GM19351 (cell line): Measurements from ENCODE around the gene ANKRD24.
"Not testable (repeated sequence)": the region's sequence is repeated elsewhere in the genome, so short reads cannot be mapped to it uniquely, and the experiment has no call there.

Experiments used
- ATAC-seq: cut with Tn5 transposase; IDR thresholded peaks from one replicate; pipeline ENCODE4 v1.9.1; 2021; ENCODE audit warnings: mild to moderate bottlenecking, moderate library complexity; ENCODE audit not compliant: unreplicated experiment

ANKRD24 gene

GRCh38 chr19:4267101-4267900 lies 84.8 kb downstream of the ANKRD24 start:
- no peak for ATAC-seq

GRCh38 chr19:4267901-4268815 lies 85.7 kb downstream of the ANKRD24 start:
- no peak for ATAC-seq

DNA sequence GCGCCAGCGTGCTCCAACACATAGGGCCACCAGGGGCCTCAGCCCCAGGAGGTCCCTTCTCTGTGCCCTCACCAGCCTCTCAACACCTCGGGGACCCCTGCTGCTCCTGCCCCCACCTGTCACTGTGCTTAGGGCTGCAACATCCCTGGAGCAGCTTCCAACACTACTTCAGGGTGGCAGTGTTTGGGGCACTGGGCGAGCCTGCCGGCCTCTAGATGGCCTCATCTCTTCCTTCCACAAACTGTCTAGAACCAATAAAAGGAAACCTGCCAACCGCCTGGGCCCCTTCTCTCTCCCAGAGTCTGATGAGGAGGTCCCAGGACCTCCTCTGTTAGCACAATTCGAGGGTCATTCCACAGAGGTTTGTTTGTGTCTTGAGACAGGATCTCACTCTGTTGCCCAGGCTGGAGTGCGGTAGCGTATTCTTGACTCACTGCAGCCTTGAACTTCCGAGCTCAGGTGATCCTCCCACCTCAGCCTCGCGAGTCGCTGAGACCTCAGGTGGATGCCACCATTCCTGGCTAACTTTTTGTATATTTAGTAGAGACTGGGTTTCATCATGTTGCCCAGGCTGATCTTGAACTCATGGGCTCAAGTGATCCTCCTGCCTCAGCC lies 86.4 kb downstream of the ANKRD24 start:
- no peak for ATAC-seq

- ATAC-seq = no peak
Measured at GRCh38 chr19:4272894-4273293, 90.4 kb downstream of the ANKRD24 start.

DNA sequence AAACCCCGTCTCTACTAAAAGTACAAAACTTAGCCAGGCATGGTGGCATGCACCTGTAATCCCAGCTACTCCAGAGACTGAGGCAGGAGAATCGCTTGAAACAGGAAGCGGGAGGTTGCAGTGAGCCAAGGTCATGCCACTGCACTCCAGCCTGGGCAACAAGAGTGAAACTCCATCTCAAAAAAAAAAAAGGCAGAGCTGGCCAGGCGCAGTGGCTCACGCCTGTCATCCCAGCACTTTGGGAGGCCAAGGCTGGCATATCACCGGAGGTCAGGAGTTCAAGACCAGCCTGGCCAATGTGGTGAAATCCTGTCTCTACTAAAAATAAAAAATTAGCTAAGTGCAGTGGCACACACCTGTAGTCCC lies 91.8 kb downstream of the ANKRD24 start:
- not testable (repeated sequence) for ATAC-seq
